Ovary (tissue), 9 donors: ENCODE measurements around the gene SORL1. TPM values are rescaled to one million over a fixed set of nuclear protein-coding genes. Genes with fewer than 3 reads are reported as not detected.

Experiments
- DNase-seq, 5 donors: peaks; one replicate each; pipeline ENCODE4 v3.0.0-alpha.2; 2019 to 2020
- H3K27ac ChIP-seq, 2 donors: fragments of 200-600 bp; one replicate each; pipeline versions ENCODE4 v1.5.1 to v1.8.0; 2019 to 2022
- H3K27me3 ChIP-seq: fragments of 200-600 bp; one replicate; pipeline ENCODE4 v1.8.0; 2022
- H3K36me3 ChIP-seq: fragments of 200-600 bp; sonication (generic); one replicate; pipeline ENCODE4 v1.5.1; 2019
- H3K4me1 ChIP-seq: one replicate; pipeline ENCODE4 v1.8.1; 2013; ENCODE audit warnings: mild to moderate bottlenecking, moderate library complexity; ENCODE audit not compliant: insufficient read depth
- H3K4me3 ChIP-seq: fragments of 200-600 bp; sonication (generic); one replicate; pipeline ENCODE4 v1.5.1; 2017
- H3K9me3 ChIP-seq, 2 donors: fragments of 200-600 bp in 1 of 2; sonication (generic) in 1 of 2; one replicate each; pipeline versions ENCODE4 v1.5.1 to v1.8.1; 2013 to 2019; ENCODE audit warnings: mild to moderate bottlenecking in 1 of 2, moderate library complexity in 1 of 2
- CTCF ChIP-seq, 3 donors: fragments of 450-650 bp in 2 of 3; fragments of 200-600 bp in 1 of 3; IDR thresholded peaks; one replicate each; pipeline versions ENCODE4 v1.5.1 to v1.8.0; 2016 to 2022; ENCODE audit warnings: antibody characterized with exemption in 3 of 3, mild to moderate bottlenecking in 1 of 3
- EP300 ChIP-seq: sonication (generic); formaldehyde crosslinking; IDR thresholded peaks from one replicate; pipeline ENCODE4 v1.6.1; 2017; ENCODE audit warnings: antibody characterized with exemption
- POLR2A ChIP-seq: fragments of 450-650 bp; IDR thresholded peaks from one replicate; pipeline ENCODE4 v1.6.1; 2017; ENCODE audit warnings: antibody characterized with exemption, mild to moderate bottlenecking, moderate library complexity
- WGBS, 3 donors: extraction: QIAGEN DNeasy Blood & Tissue Kit in 1 of 3; methylation state at CpG; one replicate each; pipeline versions ENCODE4 v1.1.5 to v1.1.7; 2013 to 2017; 5-methylcytosine and 5-hydroxymethylcytosine counted together
- intact Hi-C, 4 donors: fragments of 100-400 bp; cut with DNase I; formaldehyde crosslinking; loops; one replicate each; pipeline versions ENCODE4 v1.11.0 to v1.15.1; 2022 to 2023
- polyA plus RNA-seq, 2 donors: library from polyadenylated mRNA; stranded (reverse); fragments of 200-250 nt in 1 of 2; fragments of 350-450 nt in 1 of 2; fragmentation: Illumina TruSeq in 1 of 2; extraction: RNeasy Lipid Tissue Mini Kit (QIAGEN cat#74804) in 1 of 2; gene quantifications; one replicate each; pipeline ENCODE4 v1.2.3, GENCODE V29; 2013 to 2014
- total RNA-seq, 7 donors: library from RNA; depleted of rRNA in 2 of 7; stranded (reverse); fragments of >200 nt in 2 of 7; fragmentation: NEBNext Ultra II Directional in 3 of 7; extraction: Animal tissue kit (Norgen Biotek cat#: 25700) in 3 of 7; gene quantifications; one replicate each; pipeline versions ENCODE4 v1.1.0 to v1.2.4, GENCODE V29; 2016 to 2023
- donor health status: DM: no; HTN: no; CAD: no; lungs with moderate emphysema.
- donor health status: DM: no; HTN: no; CAD: no.
- donor health status: Bipolar disorder and iron deficiency.
- donor health status: DM: yes; HTN: yes; CAD: no.
- donor health status: DM: no; HTN: no; CAD: no.
- donor health status: DM: yes; HTN: yes; CAD: no.

Gene SORL1
- total and polyA plus RNA-seq, 9 donors: 2.9 to 64.5 (median 23.4) TPM

- TF ChIP-seq POLR2A: no peak
- TF ChIP-seq EP300: no peak
- no peak for TF ChIP-seq CTCF (IDR thresholded peaks at IDR 0.05)
- 74 to 78% (median 75%) methylated on average over 12 of the region's 12 CpGs for WGBS, 3 donors
- H3K9me3 ChIP-seq: no peaks in the 10 kb centered on the region
- H3K27me3 ChIP-seq: no peaks in the 10 kb centered on the region
- DNase-seq: no peak
- intact Hi-C loops: loop anchor here in 3 of 4 donors (5.0 kb wide), 1 partner anchor 857 kb away; no protein-coding TSS in a partner anchor
- no peaks in the 10 kb centered on the region for H3K36me3 ChIP-seq
- no peak overlapping the region for H3K27ac ChIP-seq
- no peaks in the 10 kb centered on the region for H3K4me1 ChIP-seq
- H3K4me3 ChIP-seq: no peak overlapping the region
Measured at GRCh38 chr11:121650351-121651256, 198.5 kb downstream of the SORL1 start.

GRCh38 chr11:121651257-121651605, 199.1 kb downstream of the SORL1 start:
- intact Hi-C loops: loop anchor here in 3 of 4 donors (5.0 kb wide), 1 partner anchor 856 kb away; no protein-coding TSS in a partner anchor
- Histone ChIP-seq H3K4me3 (no peak overlapping the region), H3K36me3 (no peaks in the 10 kb centered on the region), H3K9me3 (no peaks in the 10 kb centered on the region), H3K27ac (no peak overlapping the region), H3K27me3 (no peaks in the 10 kb centered on the region), H3K4me1 (no peaks in the 10 kb centered on the region)
- TF ChIP-seq POLR2A (no peak), CTCF (IDR thresholded peaks at IDR 0.05) (no peak), EP300 (no peak)
- DNase-seq: no peak
- 77 to 91% (median 83%) methylated on average over 2 of the region's 2 CpGs for WGBS, 3 donors

GRCh38 chr11:121652971-121653370, 200.9 kb downstream of the SORL1 start:
- H3K4me3 ChIP-seq: no peak overlapping the region
- intact Hi-C loops: loop anchor here (2.0 to 5.0 kb wide), 2 partner anchors 854 kb away; no protein-coding TSS in a partner anchor
- no peaks in the 10 kb centered on the region for H3K27me3 ChIP-seq
- H3K9me3 ChIP-seq: no peaks in the 10 kb centered on the region
- 13 to 17% (median 15%) methylated on average over 3 of the region's 3 CpGs for WGBS, 3 donors
- peak in 2 of 5 donors; percentile 32 to 48 for DNase-seq
- no peaks in the 10 kb centered on the region for H3K36me3 ChIP-seq
- H3K27ac ChIP-seq: no peak overlapping the region
- peaks cover 11% of the 10 kb centered on the region for H3K4me1 ChIP-seq
- TF ChIP-seq EP300 (no peak), POLR2A (no peak), CTCF (IDR thresholded peaks at IDR 0.05) (peak; percentile 45 to 54 (median 54))

- H3K27ac ChIP-seq: no peak overlapping the region
- no peak for TF ChIP-seq EP300
- no peak for TF ChIP-seq CTCF (IDR thresholded peaks at IDR 0.05)
- TF ChIP-seq POLR2A: no peak
- H3K4me1 ChIP-seq: peaks cover 11% of the 10 kb centered on the region
- no peaks in the 10 kb centered on the region for H3K27me3 ChIP-seq
- no peak for DNase-seq
- H3K36me3 ChIP-seq: no peaks in the 10 kb centered on the region
- intact Hi-C loops: loop anchor here (2.0 to 5.0 kb wide), 2 partner anchors 548 to 853 kb away; no protein-coding TSS in a partner anchor
- H3K9me3 ChIP-seq: no peaks in the 10 kb centered on the region
- WGBS, 3 donors: 74 to 81% (median 79%) methylated on average over 8 of the region's 8 CpGs
- H3K4me3 ChIP-seq: no peak overlapping the region
Measured at GRCh38 chr11:121654259-121654842, 202.2 kb downstream of the SORL1 start.
